SK-N-SH (cell line): ENCODE data around the gene FAP. TPM values are rescaled to one million over a fixed set of nuclear protein-coding genes. Genes with fewer than 3 reads are reported as not detected.

ENCODE experiments used
- CTCF ChIA-PET: fragments of 300-600, 350-600 bp; formaldehyde crosslinking; extraction: SDS; loops from one replicate; lab custom pipeline; 2021; lab: Yijun Ruan, JAX
- POLR2A ChIA-PET: fragments of 350-600 bp; sonication (Branson Sonifier 250); formaldehyde crosslinking; extraction: SDS; loops from one replicate; lab custom pipeline; 2020; ENCODE audit warnings: antibody characterized with exemption, inconsistent platforms; lab: Yijun Ruan, JAX
- DNase-seq: peaks from one replicate; pipeline ENCODE4 v3.0.0; 2012
- H2AFZ ChIP-seq: fragments of 200-600 bp; sonication (generic); 2 replicates; pipeline ENCODE4 v1.8.1; 2016; ENCODE audit warnings: antibody characterized with exemption, mild to moderate bottlenecking, low read depth
- H3F3A ChIP-seq: fragments of 200-600 bp; sonication (generic); replicated peaks from 2 replicates; pipeline ENCODE3; 2016; ENCODE audit warnings: antibody characterized with exemption, mild to moderate bottlenecking; ENCODE audit not compliant: insufficient read depth
- H3K27ac ChIP-seq, 2 experiments: fragments of 200-500 bp in 1 of 2; fragments of 200-600 bp in 1 of 2; sonication (Bioruptor generic) in 1 of 2; sonication (generic), shearing (Covaris generic) in 1 of 2; 2 replicates each; pipeline versions ENCODE4 v1.5.1 to v1.6.1; 2014 to 2016; ENCODE audit warnings: low read depth in 2 of 2, inconsistent platforms in 1 of 2, low read length in 1 of 2, mild to moderate bottlenecking in 1 of 2, mixed read lengths in 1 of 2
- H3K27me3 ChIP-seq: fragments of 200-600 bp; sonication (generic), shearing (Covaris generic); 2 replicates; pipeline ENCODE4 v1.6.1; 2016; ENCODE audit warnings: mixed run types; ENCODE audit not compliant: insufficient read depth
- H3K36me3 ChIP-seq, 2 experiments: fragments of 200-500 bp in 1 of 2; fragments of 200-600 bp in 1 of 2; sonication (Bioruptor generic) in 1 of 2; sonication (generic) in 1 of 2; replicated peaks in 1 of 2; 2 replicates each; pipeline versions ENCODE3 to v1.5.1; 2014 to 2016; ENCODE audit warnings: low read length in 1 of 2, mild to moderate bottlenecking in 1 of 2; ENCODE audit not compliant: insufficient read depth in 2 of 2, control insufficient read depth in 1 of 2
- H3K4me1 ChIP-seq, 2 experiments: fragments of 200-500 bp in 1 of 2; fragments of 200-600 bp in 1 of 2; sonication (Bioruptor generic) in 1 of 2; sonication (generic), shearing (Covaris generic) in 1 of 2; 2 replicates each; pipeline versions ENCODE4 v1.5.1 to v1.6.1; 2014 to 2016; ENCODE audit warnings: low read depth in 1 of 2, low read length in 1 of 2, mixed run types in 1 of 2; ENCODE audit not compliant: insufficient read depth in 2 of 2, control insufficient read depth in 1 of 2
- H3K4me2 ChIP-seq: fragments of 200-600 bp; sonication (generic), shearing (Covaris generic); 2 replicates; pipeline ENCODE4 v1.6.1; 2017; ENCODE audit warnings: mixed run types
- H3K4me3 ChIP-seq, 2 experiments: fragments of 200-500 bp in 1 of 2; fragments of 200-600 bp in 1 of 2; sonication (Bioruptor generic) in 1 of 2; sonication (generic), shearing (Covaris generic) in 1 of 2; 2 replicates each; pipeline versions ENCODE4 v1.5.1 to v1.8.1; 2014 to 2016; ENCODE audit warnings: low read depth in 2 of 2, inconsistent platforms in 1 of 2, low read length in 1 of 2, mild to moderate bottlenecking in 1 of 2, mixed read lengths in 1 of 2, moderate library complexity in 1 of 2
- H3K79me2 ChIP-seq: fragments of 200-600 bp; sonication (generic); 2 replicates; pipeline ENCODE4 v1.8.1; 2017; ENCODE audit warnings: mild to moderate bottlenecking; ENCODE audit not compliant: insufficient read depth
- H3K9ac ChIP-seq: fragments of 200-600 bp; sonication (generic); 2 replicates; pipeline ENCODE4 v1.6.1; 2017; ENCODE audit warnings: mixed run types
- H3K9me2 ChIP-seq: fragments of 200-600 bp; sonication (generic); 2 replicates; pipeline ENCODE4 v1.6.1; 2017; ENCODE audit warnings: mixed run types
- H3K9me3 ChIP-seq: fragments of 200-600 bp; sonication (generic); 2 replicates; pipeline ENCODE4 v1.6.1; 2017; ENCODE audit warnings: mixed run types, mild to moderate bottlenecking, moderate library complexity
- H4K20me1 ChIP-seq: fragments of 200-600 bp; sonication (generic); 2 replicates; pipeline ENCODE4 v1.6.1; 2017; ENCODE audit warnings: mild to moderate bottlenecking, mixed run types; ENCODE audit not compliant: insufficient read depth
- CHD2 ChIP-seq: fragments of 150-350 bp; IDR thresholded peaks from 2 replicates; pipeline ENCODE4 v1.6.1; 2018; ENCODE audit warnings: low read length; ENCODE audit not compliant: partially characterized antibody
- EP300 ChIP-seq, 2 experiments: IDR thresholded peaks; 2 replicates each; pipeline versions ENCODE4 v1.4.0 to v1.6.1; 2012; ENCODE audit warnings: borderline replicate concordance in 1 of 2, low read depth in 1 of 2, low read length in 1 of 2
- EZH2phosphoT487 ChIP-seq: fragments of 200-600 bp; sonication (generic); IDR thresholded peaks from 2 replicates; pipeline ENCODE4 v1.6.1; 2017; ENCODE audit warnings: low read depth, mixed run types, mild to moderate bottlenecking, antibody characterized with exemption, moderate library complexity, borderline replicate concordance
- FOXJ3 ChIP-seq: sonication (generic); formaldehyde crosslinking; IDR thresholded peaks from 2 replicates; pipeline ENCODE4 v1.5.1; 2020; ENCODE audit warnings: mild to moderate bottlenecking, missing genetic modification reagents
- FOXM1 ChIP-seq: IDR thresholded peaks from 2 replicates; pipeline ENCODE4 v1.4.0; 2012; ENCODE audit warnings: low read depth, mild to moderate bottlenecking
- NFIC ChIP-seq: IDR thresholded peaks from 2 replicates; pipeline ENCODE4 v1.4.0; 2012; ENCODE audit warnings: borderline replicate concordance
- POLR2AphosphoS5 ChIP-seq: IDR thresholded peaks from 2 replicates; pipeline ENCODE4 v1.6.1; 2012; ENCODE audit warnings: low read depth, low read length
- RFX5 ChIP-seq: IDR thresholded peaks from 2 replicates; pipeline ENCODE4 v1.6.1; 2012; ENCODE audit warnings: mild to moderate bottlenecking, improper control_type of control experiment, low read length
- RXRA ChIP-seq: IDR thresholded peaks from 2 replicates; pipeline ENCODE4 v1.4.0; 2012; ENCODE audit warnings: low read depth, mild to moderate bottlenecking, borderline replicate concordance
- SMC3 ChIP-seq: IDR thresholded peaks from 2 replicates; pipeline ENCODE4 v1.6.1; 2012; ENCODE audit warnings: low read depth, low read length, improper control_type of control experiment
- TEAD4 ChIP-seq: IDR thresholded peaks from 2 replicates; pipeline ENCODE4 v1.4.0; 2012; ENCODE audit warnings: mild to moderate bottlenecking, borderline replicate concordance; ENCODE audit not compliant: insufficient read depth
- USF1 ChIP-seq: IDR thresholded peaks from 2 replicates; pipeline ENCODE4 v1.4.0; 2012; ENCODE audit warnings: low read depth, borderline replicate concordance
- YY1 ChIP-seq: IDR thresholded peaks from 2 replicates; pipeline ENCODE4 v1.4.0; 2012; ENCODE audit warnings: low read depth, mild to moderate bottlenecking
- WGBS: methylation state at CpG from one replicate; pipeline ENCODE4 v1.1.6; 2017; ENCODE audit warnings: low lambda C conversion rate; 5-methylcytosine and 5-hydroxymethylcytosine counted together
- polyA plus RNA-seq, 3 experiments: library from polyadenylated mRNA; depleted of rRNA; stranded (reverse); fragments of >200 nt; gene quantifications; 2 replicates each; pipeline ENCODE4 v1.2.3, GENCODE V29; 2012
- TF ChIP-seq, protein P1 (sequence below): IDR thresholded peaks from 2 replicates; pipeline ENCODE4 v1.6.1; 2012; ENCODE audit warnings: mild to moderate bottlenecking, low read depth, low read length, moderate library complexity
- TF ChIP-seq, protein P2 (sequence below): fragments of 150-350 bp; IDR thresholded peaks from 2 replicates; pipeline ENCODE4 v1.6.1; 2017; ENCODE audit warnings: antibody characterized with exemption, low read length, low read depth, borderline replicate concordance

FAP gene
- polyA plus RNA-seq, 1 of the 3 experiments (the other 2 are of a cell fraction), result 36.9 TPM

GRCh38 chr2:162244541-162245031 is 1.3 kb upstream of the FAP start (continued):
- TF ChIP-seq TEAD4, result peak; percentile 96
- TF ChIP-seq YY1, result no peak
- peak; percentile 69 to 98 for TF ChIP-seq EP300 (IDR thresholded peaks at IDR 0.05; ENCODE audit: borderline replicate concordance in 1 of 2, low read depth in 1 of 2, low read length in 1 of 2)
- TF ChIP-seq EZH2phosphoT487, result no peak
- TF ChIP-seq FOXM1, result peak; percentile 73; the same call in 1 of the 2 replicates
- TF ChIP-seq SMC3, result no peak
- TF ChIP-seq USF1, result no peak
- no peak for TF ChIP-seq RFX5
- TF ChIP-seq FOXJ3 (CRISPR knock-in tag), result no peak
- TF ChIP-seq POLR2AphosphoS5, result peak; percentile 95
- peak; percentile 94 for TF ChIP-seq NFIC
- TF ChIP-seq, protein P1, sequence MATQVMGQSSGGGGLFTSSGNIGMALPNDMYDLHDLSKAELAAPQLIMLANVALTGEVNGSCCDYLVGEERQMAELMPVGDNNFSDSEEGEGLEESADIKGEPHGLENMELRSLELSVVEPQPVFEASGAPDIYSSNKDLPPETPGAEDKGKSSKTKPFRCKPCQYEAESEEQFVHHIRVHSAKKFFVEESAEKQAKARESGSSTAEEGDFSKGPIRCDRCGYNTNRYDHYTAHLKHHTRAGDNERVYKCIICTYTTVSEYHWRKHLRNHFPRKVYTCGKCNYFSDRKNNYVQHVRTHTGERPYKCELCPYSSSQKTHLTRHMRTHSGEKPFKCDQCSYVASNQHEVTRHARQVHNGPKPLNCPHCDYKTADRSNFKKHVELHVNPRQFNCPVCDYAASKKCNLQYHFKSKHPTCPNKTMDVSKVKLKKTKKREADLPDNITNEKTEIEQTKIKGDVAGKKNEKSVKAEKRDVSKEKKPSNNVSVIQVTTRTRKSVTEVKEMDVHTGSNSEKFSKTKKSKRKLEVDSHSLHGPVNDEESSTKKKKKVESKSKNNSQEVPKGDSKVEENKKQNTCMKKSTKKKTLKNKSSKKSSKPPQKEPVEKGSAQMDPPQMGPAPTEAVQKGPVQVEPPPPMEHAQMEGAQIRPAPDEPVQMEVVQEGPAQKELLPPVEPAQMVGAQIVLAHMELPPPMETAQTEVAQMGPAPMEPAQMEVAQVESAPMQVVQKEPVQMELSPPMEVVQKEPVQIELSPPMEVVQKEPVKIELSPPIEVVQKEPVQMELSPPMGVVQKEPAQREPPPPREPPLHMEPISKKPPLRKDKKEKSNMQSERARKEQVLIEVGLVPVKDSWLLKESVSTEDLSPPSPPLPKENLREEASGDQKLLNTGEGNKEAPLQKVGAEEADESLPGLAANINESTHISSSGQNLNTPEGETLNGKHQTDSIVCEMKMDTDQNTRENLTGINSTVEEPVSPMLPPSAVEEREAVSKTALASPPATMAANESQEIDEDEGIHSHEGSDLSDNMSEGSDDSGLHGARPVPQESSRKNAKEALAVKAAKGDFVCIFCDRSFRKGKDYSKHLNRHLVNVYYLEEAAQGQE, result peak; percentile 64; the same call in 1 of the 2 replicates
- TF ChIP-seq RXRA, result peak; percentile 96

DNA sequence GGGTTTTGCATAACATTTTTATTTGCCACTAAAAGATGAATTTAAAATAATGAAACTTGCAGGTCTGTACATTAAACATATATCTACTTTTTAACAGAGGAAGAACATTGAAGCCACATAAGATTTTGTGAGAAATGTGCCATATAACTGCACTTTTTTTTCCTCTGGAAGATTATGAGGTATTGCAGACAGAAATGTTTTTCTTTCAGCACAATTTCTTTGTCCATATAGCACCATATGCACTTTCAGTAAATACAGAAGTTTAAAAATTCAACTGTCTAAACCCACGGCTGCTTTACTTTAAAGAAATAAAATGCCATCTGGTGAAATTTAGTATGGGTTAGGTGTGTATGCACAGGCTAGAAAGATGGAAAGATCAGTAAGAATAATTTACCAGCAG is 470 bp upstream of the FAP start:
- Histone ChIP-seq H3F3A (peaks cover 23% of the 10 kb centered on the region), H3K79me2 (peaks cover 45% of the 10 kb centered on the region), H3K27me3 (no peaks in the 10 kb centered on the region), H4K20me1 (no peaks in the 10 kb centered on the region), H3K9me3 (no peaks in the 10 kb centered on the region), H3K9ac (peak overlapping the region; percentile 89), H3K4me2 (peak overlapping the region; percentile 74), H3K36me3 (peaks cover 4 to 19% of the 10 kb centered on the region in 2 experiments), H3K9me2 (no peaks in the 10 kb centered on the region), H3K4me3 (peak overlapping the region; percentile 53 to 75; a peak in 2 of 4 replicates), H3K27ac (peak overlapping the region; percentile 92 to 99), H3K4me1 (peaks cover 0 to 17% of the 10 kb centered on the region in 2 experiments; a peak in 2 of 4 replicates), H2AFZ (no peak overlapping the region; the same call in 1 of the 2 replicates)
- WGBS, result 55% methylated on average over 1 of the region's 1 CpG
- ChIA-PET CTCF (interaction anchor here (0.7 kb wide), 1 partner anchor 23 kb away, joined by 3 read pairs; no protein-coding TSS in a partner anchor), POLR2A (no interaction called here)
- TF ChIP-seq, protein P2, sequence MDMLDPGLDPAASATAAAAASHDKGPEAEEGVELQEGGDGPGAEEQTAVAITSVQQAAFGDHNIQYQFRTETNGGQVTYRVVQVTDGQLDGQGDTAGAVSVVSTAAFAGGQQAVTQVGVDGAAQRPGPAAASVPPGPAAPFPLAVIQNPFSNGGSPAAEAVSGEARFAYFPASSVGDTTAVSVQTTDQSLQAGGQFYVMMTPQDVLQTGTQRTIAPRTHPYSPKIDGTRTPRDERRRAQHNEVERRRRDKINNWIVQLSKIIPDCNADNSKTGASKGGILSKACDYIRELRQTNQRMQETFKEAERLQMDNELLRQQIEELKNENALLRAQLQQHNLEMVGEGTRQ, result no peak
- TF ChIP-seq EP300 (IDR thresholded peaks at IDR 0.05; ENCODE audit: borderline replicate concordance in 1 of 2, low read depth in 1 of 2, low read length in 1 of 2) (0 out of 4 replicates have a peak, but pooled peaks of 1 of the 2 experiments have one; percentile 0), CHD2 (no peak)
- no peak for DNase-seq
